Activated naive CD4-positive, alpha-beta T cell treated with anti-CD3 and anti-CD28 coated beads for 36 hours (primary cell): ENCODE measurements around the gene UGT1A6. TPM values are rescaled to one million over a fixed set of nuclear protein-coding genes. Genes with fewer than 3 reads are reported as not detected.
"Not testable (repeated sequence)": the region's sequence is repeated elsewhere in the genome, so short reads cannot be mapped to it uniquely, and the experiment has no call there.

Experiments
- CTCF ChIA-PET: fragments of 350-600 bp; sonication (Branson Sonifier 250); formaldehyde crosslinking; loops from one replicate; lab custom pipeline; 2021; ENCODE audit warnings: antibody characterized with exemption; lab: Charles Lee
- DNase-seq: peaks from one replicate; pipeline ENCODE4 v3.0.0-alpha.2; 2020
- H3K27ac Mint-ChIP-seq: one replicate; pipeline ENCODE4 v1.8.0; 2021; ENCODE audit warnings: mild to moderate bottlenecking, mixed read lengths
- H3K27me3 Mint-ChIP-seq: one replicate; pipeline ENCODE4 v1.8.0; 2021; ENCODE audit warnings: low read depth, mixed read lengths
- H3K36me3 Mint-ChIP-seq: one replicate; pipeline ENCODE4 v1.8.0; 2021; ENCODE audit warnings: low read depth, mixed read lengths
- H3K4me1 Mint-ChIP-seq: one replicate; pipeline ENCODE4 v1.8.0; 2021; ENCODE audit warnings: low read depth, mixed read lengths
- H3K4me3 Mint-ChIP-seq: one replicate; pipeline ENCODE4 v1.8.0; 2021; ENCODE audit warnings: mild to moderate bottlenecking, moderate library complexity, mixed read lengths
- H3K9me3 Mint-ChIP-seq: one replicate; pipeline ENCODE4 v1.8.0; 2021; ENCODE audit warnings: mixed read lengths
- intact Hi-C: fragments of 100-400 bp; cut with micrococcal nuclease; formaldehyde crosslinking; loops from one replicate; pipeline ENCODE4 v1.15.1; 2023
- total RNA-seq, 2 experiments: library from RNA; stranded (reverse); gene quantifications; one replicate each; pipeline ENCODE4 v1.2.3, GENCODE V29; 2021

The UGT1A6 gene
- total RNA-seq, 2 experiments from 2014 or later = not detected

GRCh38 chr2:233690444-233690843 lies 2.2 kb upstream of the UGT1A6 start:
- no peaks in the 10 kb centered on the region for H3K4me1 Mint-ChIP-seq
- H3K27ac Mint-ChIP-seq = no peak overlapping the region
- no peaks in the 10 kb centered on the region for H3K36me3 Mint-ChIP-seq
- no peak overlapping the region for H3K4me3 Mint-ChIP-seq
- DNase-seq = no peak
- H3K9me3 Mint-ChIP-seq = no peaks in the 10 kb centered on the region
- CTCF ChIA-PET = interaction anchor here (1.2 kb wide), 2 partner anchors 9 to 21 kb away, joined by 4 read pairs; partner anchors contain the start of gene UGT1A7
- intact Hi-C loops = no loop called here
- peaks cover 3% of the 10 kb centered on the region for H3K27me3 Mint-ChIP-seq

GRCh38 chr2:233691443-233692433 lies 952 bp upstream of the UGT1A6 start:
- no peaks in the 10 kb centered on the region for H3K4me1 Mint-ChIP-seq
- H3K4me3 Mint-ChIP-seq = no peak overlapping the region
- no peaks in the 10 kb centered on the region for H3K36me3 Mint-ChIP-seq
- H3K27me3 Mint-ChIP-seq = peaks cover 3% of the 10 kb centered on the region
- intact Hi-C loops = no loop called here
- H3K27ac Mint-ChIP-seq = no peak overlapping the region
- CTCF ChIA-PET = interaction anchor here (1.2 kb wide), 2 partner anchors 10 to 19 kb away, joined by 4 read pairs; partner anchors contain the start of gene UGT1A7
- no peak for DNase-seq
- H3K9me3 Mint-ChIP-seq = no peaks in the 10 kb centered on the region

GRCh38 chr2:233693963-233694362 lies 1.3 kb downstream of the UGT1A6 start:
- H3K4me3 Mint-ChIP-seq = no peak overlapping the region
- no peaks in the 10 kb centered on the region for H3K36me3 Mint-ChIP-seq
- H3K27me3 Mint-ChIP-seq = no peaks in the 10 kb centered on the region
- no peak for DNase-seq
- CTCF ChIA-PET = no interaction called here
- no peak overlapping the region for H3K27ac Mint-ChIP-seq
- no peaks in the 10 kb centered on the region for H3K9me3 Mint-ChIP-seq
- no peaks in the 10 kb centered on the region for H3K4me1 Mint-ChIP-seq
- intact Hi-C loops = no loop called here

GRCh38 chr2:233698740-233699139 lies 6.0 kb downstream of the UGT1A6 start:
- no peaks in the 10 kb centered on the region for H3K27me3 Mint-ChIP-seq
- H3K27ac Mint-ChIP-seq = no peak overlapping the region
- CTCF ChIA-PET = interaction anchor here (1.0 kb wide), 1 partner anchor 12 kb away, joined by 5 read pairs; no protein-coding TSS in a partner anchor
- no peaks in the 10 kb centered on the region for H3K36me3 Mint-ChIP-seq
- H3K4me1 Mint-ChIP-seq = no peaks in the 10 kb centered on the region
- H3K4me3 Mint-ChIP-seq = no peak overlapping the region
- no peaks in the 10 kb centered on the region for H3K9me3 Mint-ChIP-seq
- intact Hi-C loops = no loop called here
- DNase-seq = no peak

- Mint-ChIP-seq H3K4me1 (no peaks in the 10 kb centered on the region), H3K36me3 (no peaks in the 10 kb centered on the region), H3K27me3 (no peaks in the 10 kb centered on the region), H3K4me3 (no peak overlapping the region), H3K27ac (no peak overlapping the region), H3K9me3 (no peaks in the 10 kb centered on the region)
- CTCF ChIA-PET = interaction anchor here (1.0 kb wide), 1 partner anchor 11 kb away, joined by 5 read pairs; no protein-coding TSS in a partner anchor
- intact Hi-C loops = no loop called here
- DNase-seq = no peak
These were observed 6.8 kb downstream of the UGT1A6 start for GRCh38 chr2:233699424-233700027.

- Mint-ChIP-seq H3K27ac (no peak overlapping the region), H3K4me3 (no peak overlapping the region), H3K4me1 (no peaks in the 10 kb centered on the region), H3K36me3 (no peaks in the 10 kb centered on the region), H3K9me3 (no peaks in the 10 kb centered on the region), H3K27me3 (no peaks in the 10 kb centered on the region)
- DNase-seq = no peak
- intact Hi-C loops = no loop called here
- CTCF ChIA-PET = interaction anchor here (1.0 kb wide), 1 partner anchor 11 kb away, joined by 5 read pairs; no protein-coding TSS in a partner anchor
These were observed 7.4 kb downstream of the UGT1A6 start for GRCh38 chr2:233700028-233700635.

GRCh38 chr2:233700842-233701241 lies 8.2 kb downstream of the UGT1A6 start:
- H3K36me3 Mint-ChIP-seq, H3K9me3 Mint-ChIP-seq, H3K27ac Mint-ChIP-seq, H3K27me3 Mint-ChIP-seq, H3K4me1 Mint-ChIP-seq, DNase-seq, CTCF ChIA-PET, intact Hi-C loops, H3K4me3 Mint-ChIP-seq: not testable (repeated sequence)

GRCh38 chr2:233702238-233702637 lies 9.5 kb downstream of the UGT1A6 start:
- CTCF ChIA-PET = no interaction called here
- Mint-ChIP-seq H3K4me1 (no peaks in the 10 kb centered on the region), H3K27ac (no peak overlapping the region)

GRCh38 chr2:233705911-233706506 lies 13.3 kb downstream of the UGT1A6 start:
- H3K4me1 Mint-ChIP-seq = no peaks in the 10 kb centered on the region
- no peak overlapping the region for H3K27ac Mint-ChIP-seq
- intact Hi-C loops = no loop called here
- H3K27me3 Mint-ChIP-seq = no peaks in the 10 kb centered on the region
- DNase-seq = no peak
- no peaks in the 10 kb centered on the region for H3K9me3 Mint-ChIP-seq
- no peaks in the 10 kb centered on the region for H3K36me3 Mint-ChIP-seq
- H3K4me3 Mint-ChIP-seq = no peak overlapping the region
- CTCF ChIA-PET = no interaction called here

More at GRCh38 chr2:233702238-233702637, 9.5 kb downstream of the UGT1A6 start:
- Mint-ChIP-seq H3K36me3 (no peaks in the 10 kb centered on the region), H3K27me3 (no peaks in the 10 kb centered on the region), H3K9me3 (no peaks in the 10 kb centered on the region), H3K4me3 (no peak overlapping the region)
- no peak for DNase-seq
- intact Hi-C loops = no loop called here

- H3K36me3 Mint-ChIP-seq = no peaks in the 10 kb centered on the region
- H3K4me1 Mint-ChIP-seq = no peaks in the 10 kb centered on the region
- intact Hi-C loops = no loop called here
- peaks cover 3% of the 10 kb centered on the region for H3K27me3 Mint-ChIP-seq
- H3K27ac Mint-ChIP-seq = no peak overlapping the region
- DNase-seq = no peak
- no peaks in the 10 kb centered on the region for H3K9me3 Mint-ChIP-seq
- H3K4me3 Mint-ChIP-seq = no peak overlapping the region
- CTCF ChIA-PET = no interaction called here
These were observed 14.0 kb downstream of the UGT1A6 start for GRCh38 chr2:233706720-233707119.

GRCh38 chr2:233707940-233708644 lies 15.4 kb downstream of the UGT1A6 start:
- no peak overlapping the region for H3K4me3 Mint-ChIP-seq
- no peaks in the 10 kb centered on the region for H3K4me1 Mint-ChIP-seq
- no peaks in the 10 kb centered on the region for H3K36me3 Mint-ChIP-seq
- DNase-seq = no peak
- peaks cover 5% of the 10 kb centered on the region for H3K27me3 Mint-ChIP-seq
- intact Hi-C loops = no loop called here
- no peaks in the 10 kb centered on the region for H3K9me3 Mint-ChIP-seq
- H3K27ac Mint-ChIP-seq = no peak overlapping the region
- CTCF ChIA-PET = no interaction called here
